GM18499 (cell line): ENCODE results near the gene ETFBKMT.
"Not testable (repeated sequence)": the region's sequence is repeated elsewhere in the genome, so short reads cannot be mapped to it uniquely, and the experiment has no call there.

Experiments
- ATAC-seq: cut with Tn5 transposase; IDR thresholded peaks from one replicate; pipeline ENCODE4 v1.9.1; 2021; ENCODE audit warnings: moderate number of reproducible peaks; ENCODE audit not compliant: insufficient read depth, unreplicated experiment

ETFBKMT gene

GRCh38 chr12:31655208-31655607 lies 4.3 kb upstream of the ETFBKMT start:
- no peak for ATAC-seq

DNA sequence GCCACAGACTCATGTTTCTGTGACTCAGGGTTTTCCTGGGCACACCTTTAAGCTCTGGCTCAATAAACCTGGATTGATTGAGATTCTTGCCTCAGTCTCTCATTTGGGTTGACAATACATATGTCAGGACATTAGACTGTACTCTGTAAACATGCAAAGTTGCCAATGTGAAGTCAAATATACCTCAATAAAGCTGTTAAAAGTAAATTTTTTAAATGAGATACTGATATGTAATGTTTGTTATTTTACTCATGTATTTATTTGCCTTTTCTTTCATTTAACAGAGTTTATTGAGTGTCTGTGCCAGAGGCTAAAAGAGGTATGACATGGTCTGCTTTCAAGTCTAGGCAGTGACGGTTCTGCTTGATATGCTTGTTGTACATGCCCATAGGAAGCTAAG lies 3.7 kb upstream of the ETFBKMT start:
- ATAC-seq: no peak

GRCh38 chr12:31658471-31659086 lies 909 bp upstream of the ETFBKMT start:
- no peak for ATAC-seq

- ATAC-seq: no peak
These were observed 2.8 kb downstream of the ETFBKMT start for GRCh38 chr12:31662176-31662849.

GRCh38 chr12:31663576-31663975 lies 4.1 kb downstream of the ETFBKMT start:
- ATAC-seq: no peak

DNA sequence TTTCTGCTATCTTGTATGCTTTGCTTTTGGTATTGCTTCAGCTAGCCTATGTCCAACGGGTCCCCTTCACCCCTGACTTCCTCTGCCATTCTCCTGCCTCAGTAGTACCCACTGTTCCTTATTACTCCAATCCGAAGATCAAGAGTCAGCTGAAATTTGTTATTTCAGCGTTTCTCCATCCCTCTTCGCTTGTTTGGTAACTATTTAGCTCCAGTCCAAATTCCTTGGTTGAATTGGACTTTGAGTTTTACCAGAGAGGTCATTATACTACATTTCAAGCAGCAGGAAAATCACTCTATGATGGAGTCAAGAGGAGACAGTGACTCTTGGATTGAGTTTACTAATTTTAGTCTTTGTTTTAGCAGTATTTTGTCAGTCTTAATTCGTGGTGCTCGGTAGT lies 4.5 kb downstream of the ETFBKMT start:
- no peak for ATAC-seq

DNA sequence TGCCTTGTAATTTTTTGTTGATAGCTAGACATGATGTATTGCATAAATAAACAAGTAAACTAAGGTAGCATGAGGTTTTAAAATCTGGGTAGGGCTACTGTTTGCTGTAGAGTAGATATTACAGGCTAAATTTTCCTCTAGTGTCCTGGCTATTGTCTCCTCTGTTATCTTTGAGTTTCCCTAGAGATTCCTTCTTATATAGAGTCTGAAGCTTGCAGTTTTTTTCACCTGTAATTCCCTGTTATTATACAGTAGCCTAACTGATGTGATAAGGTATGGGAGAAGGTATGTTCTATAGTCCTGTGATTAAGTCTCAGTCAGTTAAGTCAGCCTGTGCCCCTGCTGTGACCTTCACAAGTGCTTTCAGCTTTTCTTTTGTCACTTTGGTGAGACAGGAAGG lies 9.5 kb downstream of the ETFBKMT start:
- no peak for ATAC-seq

GRCh38 chr12:31669582-31669981 lies 10.1 kb downstream of the ETFBKMT start:
- ATAC-seq: not testable (repeated sequence)

DNA sequence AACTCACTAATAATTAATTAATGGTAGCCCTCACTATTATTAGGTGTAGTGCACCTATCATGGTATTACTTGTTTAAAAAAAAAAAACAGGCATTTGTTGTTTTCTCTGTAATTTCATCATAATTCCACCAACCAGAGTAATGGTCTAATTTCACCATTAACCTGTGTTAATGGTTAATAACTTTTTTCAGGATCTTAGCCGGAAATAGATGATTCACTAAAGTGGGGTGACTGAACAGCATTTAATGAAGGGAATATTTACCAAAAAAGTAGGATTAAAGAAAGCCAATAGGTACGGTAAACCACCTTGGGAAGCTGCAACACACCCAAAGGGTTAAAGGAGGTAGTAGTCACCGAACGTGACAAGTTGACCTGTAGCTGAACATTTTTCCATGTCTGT lies 13.0 kb downstream of the ETFBKMT start:
- ATAC-seq: no peak

- no peak for ATAC-seq
These were observed 22.9 kb downstream of the ETFBKMT start for GRCh38 chr12:31682136-31682962.

DNA sequence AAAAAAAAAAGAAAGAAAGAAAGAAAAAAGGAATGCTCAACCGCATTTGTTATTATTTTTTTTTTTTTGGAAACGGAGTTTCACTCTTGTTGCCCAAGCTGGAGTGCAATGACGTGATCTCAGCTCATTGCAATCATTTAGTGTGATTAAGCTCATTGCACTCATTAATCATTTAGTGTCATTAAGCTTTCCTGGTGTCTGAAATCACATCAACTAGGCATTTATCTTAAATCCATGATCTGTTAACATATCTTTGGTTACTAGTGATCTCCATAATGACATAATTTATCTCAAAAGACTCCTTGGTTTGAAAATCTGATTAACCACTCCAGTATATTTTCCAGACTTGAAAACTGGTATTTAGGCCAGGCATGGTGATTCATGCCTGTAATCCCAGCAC lies 26.3 kb downstream of the ETFBKMT start:
- no peak for ATAC-seq

- ATAC-seq: peak; percentile 48
These were observed 27.6 kb downstream of the ETFBKMT start for GRCh38 chr12:31687101-31687527.

DNA sequence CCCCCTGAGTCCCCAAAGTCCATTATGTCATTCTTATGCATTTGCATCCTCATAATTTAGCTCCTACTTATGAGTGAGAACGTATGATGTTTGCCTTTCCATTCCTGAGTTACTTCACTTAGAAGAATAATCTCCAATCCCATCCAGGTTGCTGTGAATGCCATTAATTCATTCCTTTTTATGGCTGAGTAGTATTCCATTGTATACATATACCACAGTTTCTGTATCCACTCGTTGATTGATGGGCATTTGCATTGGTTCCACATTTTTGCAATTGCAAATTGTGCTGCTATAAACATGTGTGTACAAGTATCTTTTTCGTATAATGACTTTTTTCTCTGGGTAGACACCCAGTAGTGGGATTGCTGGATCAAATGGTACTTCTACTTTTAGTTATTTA lies 30.4 kb downstream of the ETFBKMT start:
- not testable (repeated sequence) for ATAC-seq

DNA sequence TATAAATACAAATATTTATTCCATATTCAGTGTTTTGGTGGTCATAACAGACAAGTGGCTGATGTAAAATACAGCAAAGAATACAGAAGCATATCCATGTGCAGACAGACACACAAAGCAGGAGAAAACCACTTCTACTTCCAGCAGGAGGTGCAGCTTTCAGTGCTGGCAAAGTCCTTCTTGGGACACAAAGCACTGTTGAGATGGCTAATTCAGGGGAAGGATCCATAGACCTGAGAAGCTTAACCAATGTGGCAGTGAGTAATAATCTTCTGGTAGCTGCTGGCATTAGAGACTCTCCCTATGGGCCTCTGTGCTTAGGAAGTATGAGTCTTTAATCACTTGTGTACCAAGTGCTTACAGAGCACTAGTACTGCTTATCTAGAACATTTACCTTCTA lies 42.6 kb downstream of the ETFBKMT start:
- no peak for ATAC-seq

- no peak for ATAC-seq
These were observed 46.1 kb downstream of the ETFBKMT start for GRCh38 chr12:31705621-31706020.

- not testable (repeated sequence) for ATAC-seq
These were observed 48.6 kb downstream of the ETFBKMT start for GRCh38 chr12:31708118-31708517.

GRCh38 chr12:31710021-31710818 lies 50.7 kb downstream of the ETFBKMT start:
- no peak for ATAC-seq

DNA sequence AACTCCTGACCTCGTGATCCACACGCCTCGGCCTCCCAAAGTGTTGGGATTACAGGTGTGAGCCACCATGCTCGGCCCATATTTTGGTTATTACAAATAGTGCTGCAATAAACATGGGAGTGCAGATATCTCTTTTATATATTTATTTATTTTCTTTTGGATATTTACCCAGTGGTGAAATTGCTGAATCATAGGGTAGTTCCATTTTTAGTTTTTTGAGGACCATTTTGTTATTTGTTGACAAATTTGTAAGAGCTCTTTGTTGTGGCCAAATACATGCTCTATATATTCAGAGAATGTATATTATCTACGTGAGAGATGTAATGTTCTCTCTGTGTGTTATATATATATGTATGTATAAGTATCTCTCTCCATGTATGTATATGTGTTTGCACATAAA lies 53.4 kb downstream of the ETFBKMT start:
- ATAC-seq: no peak

GRCh38 chr12:31714406-31715271 lies 55.2 kb downstream of the ETFBKMT start:
- no peak for ATAC-seq
